CD4-positive, alpha-beta T cell treated with Interleukin-15 for 4 hours (primary cell): Measurements from ENCODE around the gene MNAT1.
A peak's percentile ranks its signal among the peaks of the same experiment; 100 is the strongest.
"Not testable (repeated sequence)": the region's sequence is repeated elsewhere in the genome, so short reads cannot be mapped to it uniquely, and the experiment has no call there.

Experiments
- DNase-seq: peaks from one replicate; pipeline ENCODE4 v3.0.0-alpha.2; 2020; ENCODE audit warnings: low spot score

MNAT1 gene

DNA sequence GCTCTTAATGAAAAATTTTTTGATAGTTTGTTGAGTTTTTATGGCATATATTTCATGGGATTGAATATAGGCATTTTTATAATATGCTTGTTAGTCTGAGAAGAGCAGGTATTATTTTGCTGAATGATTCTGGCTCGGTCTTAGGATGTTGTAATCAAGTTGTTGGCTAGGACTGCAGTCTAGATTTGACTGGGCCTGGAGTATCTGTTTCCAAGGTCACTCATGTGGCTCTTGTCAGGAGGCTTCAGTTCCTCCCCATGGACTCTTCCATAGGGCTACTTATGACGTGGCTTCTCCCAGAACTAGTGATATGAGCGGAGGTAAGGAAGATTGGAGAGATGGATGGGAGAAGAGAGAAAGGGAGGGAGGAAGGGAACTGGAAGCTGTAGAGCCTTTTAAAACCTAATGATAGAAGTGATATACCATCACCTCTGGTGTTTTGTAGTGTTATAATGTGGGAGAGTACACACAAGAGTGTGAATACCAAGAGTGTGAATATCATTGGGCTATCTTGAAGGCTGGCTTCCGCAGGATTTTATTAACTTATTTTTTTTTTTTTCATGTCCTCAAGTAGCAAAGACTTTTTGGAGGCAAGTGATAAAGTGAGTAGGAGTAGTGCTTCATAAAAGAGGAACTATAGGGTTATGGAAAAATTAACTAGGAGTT, 4.4 kb downstream of the MNAT1 start:
- no peak for DNase-seq

GRCh38 chr14:60744566-60744965, 10.0 kb downstream of the MNAT1 start:
- no peak for DNase-seq

- peak; percentile 55 for DNase-seq
Measured at GRCh38 chr14:60753264-60754119, 18.9 kb downstream of the MNAT1 start.

DNA sequence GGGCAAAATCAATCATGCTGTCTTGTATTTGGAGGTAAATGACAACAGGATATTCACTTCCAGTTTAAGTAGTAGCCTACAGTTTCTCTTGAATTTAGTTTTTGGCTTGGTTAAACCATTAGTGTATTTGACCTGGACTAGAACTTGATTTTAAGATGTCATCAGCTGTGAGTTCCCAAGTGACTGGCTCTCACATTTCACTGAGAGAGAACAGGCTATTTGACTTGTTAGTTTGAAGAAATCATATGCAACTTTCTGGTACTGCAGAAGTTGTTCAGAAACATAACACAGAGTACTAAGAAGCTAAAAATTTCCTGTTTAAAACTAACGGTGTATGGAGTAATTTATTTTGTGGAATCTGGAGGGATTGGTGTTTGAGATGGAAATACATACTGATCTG, 22.3 kb downstream of the MNAT1 start:
- no peak for DNase-seq

GRCh38 chr14:60757567-60758002, 23.0 kb downstream of the MNAT1 start:
- DNase-seq, result no peak

DNA sequence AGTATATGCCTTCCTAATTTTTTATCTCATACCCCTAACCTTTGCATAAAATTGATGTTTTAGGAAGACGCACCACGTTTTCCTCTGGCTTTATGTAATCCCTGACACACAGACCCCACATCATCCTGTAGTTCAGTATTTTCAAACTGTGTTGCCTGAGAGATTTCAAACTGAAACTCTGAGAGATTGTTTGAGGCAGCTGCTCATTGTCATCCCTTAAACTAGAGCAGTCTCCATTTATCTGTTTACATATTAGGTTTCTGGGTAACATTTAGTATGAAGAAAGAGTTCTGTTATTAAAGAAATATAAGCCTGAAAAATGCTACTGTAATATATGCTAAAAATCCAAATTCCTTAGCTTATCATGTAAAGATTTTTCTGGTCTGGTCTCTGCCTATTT, 24.3 kb downstream of the MNAT1 start:
- DNase-seq, result no peak

DNA sequence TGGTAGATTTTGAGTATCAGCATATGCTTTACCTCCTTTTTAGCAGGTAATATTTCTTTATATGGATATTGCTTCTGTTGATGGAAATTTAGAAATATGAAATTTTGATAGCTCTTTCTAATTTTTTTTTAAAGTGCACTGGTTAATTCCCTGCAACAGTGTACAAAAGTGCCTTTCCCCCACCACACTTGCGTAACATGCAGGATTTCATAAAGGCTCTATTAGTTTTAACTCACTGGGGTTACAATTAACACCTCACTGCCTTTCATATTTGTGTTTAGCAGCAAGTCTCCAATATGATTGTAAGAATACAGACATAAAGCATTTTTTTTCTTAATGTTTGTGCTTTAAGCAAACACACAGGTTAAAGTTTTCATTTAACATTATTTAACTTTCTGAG, 25.6 kb downstream of the MNAT1 start:
- no peak for DNase-seq

DNA sequence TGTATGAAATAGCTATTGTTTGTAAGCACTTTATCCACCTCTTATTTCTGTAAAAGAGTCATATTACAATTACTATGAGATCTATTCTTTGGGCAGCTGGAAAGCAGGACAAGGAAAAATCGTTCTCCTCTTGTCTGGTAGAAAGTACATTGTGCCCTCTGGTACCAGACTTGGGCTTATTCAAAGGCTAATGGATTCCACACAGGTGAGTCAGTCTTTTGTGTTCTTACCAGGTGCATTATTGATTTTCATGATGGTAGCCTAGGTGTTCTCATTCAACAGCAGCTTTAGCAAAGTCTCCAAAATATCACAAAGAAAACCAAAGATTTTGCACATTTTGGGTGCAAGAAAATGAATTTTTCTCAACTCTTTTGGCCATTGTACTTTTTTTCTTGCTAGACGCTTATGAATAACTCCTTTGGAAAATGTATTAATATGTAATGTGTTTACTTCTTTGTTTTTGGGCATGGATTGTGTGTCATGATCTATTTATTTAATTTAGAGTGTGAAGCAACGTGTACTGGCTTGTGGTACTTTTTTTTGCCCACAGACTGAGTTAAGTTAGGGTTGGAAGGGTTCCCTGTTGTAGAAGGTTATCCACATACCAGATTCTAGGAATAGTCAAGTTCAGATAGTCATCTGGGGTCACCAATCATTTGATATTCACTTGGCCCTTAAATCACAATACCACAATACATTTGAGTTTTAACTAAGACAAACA, 26.2 kb downstream of the MNAT1 start:
- no peak for DNase-seq

DNA sequence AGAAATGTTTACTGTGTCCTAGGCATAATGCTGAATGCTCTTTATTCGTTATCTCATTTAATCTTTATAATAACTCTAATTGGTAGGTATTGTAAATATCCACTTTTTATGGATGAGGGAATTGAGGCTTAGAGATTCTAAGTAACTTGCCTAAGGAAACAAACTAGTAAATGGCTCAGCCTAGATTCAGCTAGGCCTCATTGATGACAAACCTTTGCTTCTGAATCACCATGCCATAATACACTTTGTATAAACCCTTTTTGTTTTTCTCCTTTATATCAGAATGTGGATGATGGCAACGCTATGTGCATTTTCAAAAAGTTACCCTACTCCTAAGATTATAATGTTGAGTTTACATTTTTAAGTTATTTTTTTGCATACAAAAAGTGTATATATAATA, 34.0 kb downstream of the MNAT1 start:
- no peak for DNase-seq

DNA sequence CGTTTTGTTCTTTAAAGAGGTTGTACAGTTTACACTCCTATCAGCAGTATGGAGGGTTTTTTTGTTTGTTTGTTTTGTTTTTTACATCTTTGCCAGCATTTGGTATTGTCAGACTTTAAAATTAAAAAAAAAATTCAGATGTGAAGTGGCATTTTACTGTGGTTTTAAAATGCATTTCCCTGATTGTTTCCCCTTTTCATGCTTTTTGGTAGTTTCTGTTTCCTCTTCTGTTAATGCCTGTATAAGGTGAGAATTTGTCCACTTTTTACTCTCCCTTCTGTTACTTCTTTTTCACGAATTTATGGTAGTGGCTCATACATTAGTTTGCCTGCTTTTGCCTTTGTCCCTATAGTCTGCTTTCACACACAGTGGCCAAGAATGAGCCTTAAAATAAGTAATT, 36.6 kb downstream of the MNAT1 start:
- DNase-seq, result no peak

GRCh38 chr14:60773558-60773957, 39.0 kb downstream of the MNAT1 start:
- no peak for DNase-seq

DNA sequence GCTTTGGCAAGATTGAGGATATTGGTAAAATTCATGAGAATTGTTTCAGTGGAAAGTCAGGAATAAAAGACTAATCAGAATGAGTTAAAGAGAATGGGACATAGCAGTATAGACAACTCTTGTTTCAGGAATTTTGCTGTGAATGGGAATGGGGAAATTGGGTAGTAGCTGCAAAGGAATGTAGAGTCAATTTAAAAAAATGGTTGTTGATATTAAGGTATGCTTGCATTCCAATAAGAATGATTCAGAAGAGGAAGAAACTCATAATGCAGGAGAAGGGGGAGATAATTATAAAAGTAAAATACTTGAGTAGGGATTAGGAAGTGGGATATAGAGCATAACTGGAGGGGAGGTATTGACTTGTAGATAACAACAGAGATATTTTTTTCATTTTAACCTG, 40.7 kb downstream of the MNAT1 start:
- no peak for DNase-seq

GRCh38 chr14:60777856-60778578, 43.5 kb downstream of the MNAT1 start:
- DNase-seq, result no peak

GRCh38 chr14:60779745-60780514, 45.4 kb downstream of the MNAT1 start:
- DNase-seq, result not testable (repeated sequence)

DNA sequence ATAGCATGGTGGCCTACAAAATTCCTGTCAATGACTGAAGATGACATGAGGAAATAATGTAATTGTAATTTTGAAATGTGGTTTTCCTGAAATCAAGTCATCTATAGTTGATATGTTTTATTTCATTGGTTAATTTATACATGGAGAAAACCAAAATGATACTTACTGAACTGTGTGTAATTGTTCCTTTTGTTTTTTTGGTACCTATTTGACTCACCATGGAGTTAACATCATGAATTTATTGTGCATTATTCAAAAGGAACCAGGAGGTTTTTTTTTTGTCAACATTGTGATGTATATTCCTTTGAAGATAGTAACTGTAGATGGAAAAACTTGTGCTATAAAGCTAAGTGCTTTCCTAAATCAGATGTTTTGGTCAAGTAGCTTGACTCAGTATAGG, 46.0 kb downstream of the MNAT1 start:
- not testable (repeated sequence) for DNase-seq

GRCh38 chr14:60786905-60787304, 52.3 kb downstream of the MNAT1 start:
- no peak for DNase-seq

GRCh38 chr14:60789656-60790055, 55.1 kb downstream of the MNAT1 start:
- DNase-seq, result no peak

DNA sequence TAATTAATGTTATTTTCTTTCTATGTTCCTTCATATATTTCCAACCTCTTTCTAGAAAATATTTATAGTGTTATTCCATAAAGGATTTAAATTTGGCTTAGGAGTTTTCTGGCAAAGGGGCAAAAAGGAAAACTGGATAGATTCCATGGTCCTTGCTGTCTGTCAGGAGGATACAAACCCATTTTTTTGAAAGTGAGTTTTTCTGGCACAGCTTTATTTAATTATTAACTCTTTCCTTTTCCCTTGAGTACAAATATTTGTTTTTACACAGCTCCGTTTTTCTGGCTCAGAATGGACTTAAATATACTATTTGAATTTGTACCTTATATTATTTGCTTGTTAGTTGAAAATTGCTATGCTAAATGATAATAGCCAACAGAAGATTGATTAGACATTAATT, 56.3 kb downstream of the MNAT1 start:
- no peak for DNase-seq

DNA sequence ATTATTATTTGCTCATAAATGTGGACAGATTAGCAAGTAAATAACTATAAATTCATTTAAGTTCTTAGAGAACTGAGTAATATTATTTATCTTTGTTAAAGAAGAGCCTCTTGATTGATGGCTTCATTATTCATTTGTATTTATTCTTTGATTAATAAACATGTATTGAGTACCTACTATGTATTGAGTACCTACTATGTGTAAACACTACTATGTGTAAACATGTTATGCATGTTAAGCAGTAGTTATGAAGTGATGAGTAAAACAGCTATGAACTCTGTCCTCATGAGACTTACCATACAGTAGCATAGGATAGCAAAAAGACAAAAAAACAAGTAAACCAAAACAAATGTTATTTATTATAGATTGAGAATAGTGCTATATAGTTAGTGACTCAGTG, 61.9 kb downstream of the MNAT1 start:
- DNase-seq, result no peak

DNA sequence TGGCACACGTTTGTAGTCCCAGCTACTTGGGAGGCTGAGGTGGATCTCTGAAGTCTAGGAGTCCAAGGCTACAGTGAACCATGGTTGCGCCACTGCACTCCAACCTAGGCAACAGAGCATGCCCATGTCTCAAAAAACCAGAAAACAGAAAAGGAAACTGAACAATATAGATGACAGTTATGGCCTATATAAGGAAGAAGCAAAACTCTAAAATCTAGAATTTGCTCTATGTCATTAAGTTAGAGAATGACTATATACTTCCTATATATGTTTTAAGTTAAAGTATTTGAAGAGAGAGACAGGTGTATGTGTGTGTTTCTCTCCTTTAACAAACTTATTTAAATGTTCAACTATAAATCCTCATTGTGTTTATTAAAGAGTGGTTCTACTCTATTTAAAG, 65.8 kb downstream of the MNAT1 start:
- DNase-seq, result no peak

- DNase-seq, result no peak
Measured at GRCh38 chr14:60803871-60804270, 69.3 kb downstream of the MNAT1 start.
